ENCODE data around the gene ARMC7. TPM values are rescaled to one million over a fixed set of nuclear protein-coding genes. Genes with fewer than 3 reads are reported as not detected.
"Not testable (repeated sequence)": the region's sequence is repeated elsewhere in the genome, so short reads cannot be mapped to it uniquely, and the experiment has no call there.

ARMC7 gene
- total RNA-seq, 1 experiment from 2014 or later, result 17.4 TPM

DNA sequence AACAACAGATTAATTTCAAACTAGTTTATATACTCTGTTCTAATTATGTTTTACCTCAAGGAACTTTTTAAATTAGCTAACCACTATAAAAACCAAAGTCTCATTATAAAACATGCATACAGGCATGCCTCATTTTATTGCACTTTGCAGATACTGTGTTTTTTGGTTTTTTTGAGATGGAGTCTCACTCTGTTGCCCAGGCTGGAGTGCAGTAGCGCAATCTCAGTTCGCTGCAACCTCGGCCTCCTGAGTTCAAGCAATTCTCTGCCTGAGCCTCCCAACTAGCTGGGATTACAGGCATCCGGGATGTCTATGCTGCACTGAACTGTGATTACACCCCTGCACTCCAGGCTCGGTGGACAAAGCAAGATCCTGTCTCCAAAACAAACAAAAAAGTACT lies 53.3 kb downstream of the ARMC7 start:
- in situ Hi-C loops (cut with HindIII; ENCODE audit: low pct_unique_long_range_greater_than_20kb, low sequenced_read_pairs), result no loop called here
- no peak for DNase-seq (ENCODE audit: low read depth)

DNA sequence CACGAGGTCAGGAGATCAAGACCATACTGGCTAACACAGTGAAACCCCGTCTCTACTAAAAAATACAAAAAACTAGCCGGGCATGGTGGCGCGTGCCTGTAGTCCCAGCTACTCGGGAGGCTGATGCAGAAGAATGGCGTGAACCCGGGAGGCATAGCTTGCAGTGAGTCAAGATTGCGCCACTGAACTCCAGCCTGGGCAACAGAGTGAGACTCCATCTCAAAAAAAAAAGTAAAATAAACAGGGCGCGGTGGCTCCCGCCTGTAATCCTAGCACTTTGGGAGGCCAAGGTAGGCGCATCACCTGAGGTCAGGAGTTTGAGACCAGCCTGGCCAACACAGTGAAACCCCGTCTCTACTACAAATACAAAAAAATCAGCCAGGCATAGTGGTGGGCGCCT lies 54.8 kb downstream of the ARMC7 start:
- in situ Hi-C loops (cut with HindIII; ENCODE audit: low pct_unique_long_range_greater_than_20kb, low sequenced_read_pairs), result not testable (repeated sequence)

DNA sequence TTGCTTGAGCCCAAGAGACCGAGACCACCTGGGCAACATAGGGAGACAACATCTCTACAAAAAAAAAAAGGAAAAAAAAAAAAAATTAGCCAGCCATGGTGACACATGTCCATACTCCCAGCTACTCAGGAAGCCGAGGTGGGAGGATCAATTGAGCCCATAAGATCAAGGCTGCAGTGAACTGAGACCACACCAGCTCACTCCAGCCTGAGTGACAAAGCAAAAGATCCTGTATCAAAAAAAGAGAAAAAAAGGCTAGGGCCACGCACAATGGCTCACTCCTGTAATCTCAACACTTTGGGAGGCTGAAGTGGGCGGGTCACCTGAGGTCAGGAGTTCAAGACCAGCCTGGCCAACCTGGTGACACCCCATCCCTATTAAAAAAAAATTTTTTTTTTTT lies 59.2 kb downstream of the ARMC7 start:
- DNase-seq (ENCODE audit: low read depth), result no peak
- in situ Hi-C loops (cut with HindIII; ENCODE audit: low pct_unique_long_range_greater_than_20kb, low sequenced_read_pairs), result no loop called here

More for the DNA sequence above, 54.8 kb downstream of the ARMC7 start:
- DNase-seq (ENCODE audit: low read depth), result not testable (repeated sequence)

DNA sequence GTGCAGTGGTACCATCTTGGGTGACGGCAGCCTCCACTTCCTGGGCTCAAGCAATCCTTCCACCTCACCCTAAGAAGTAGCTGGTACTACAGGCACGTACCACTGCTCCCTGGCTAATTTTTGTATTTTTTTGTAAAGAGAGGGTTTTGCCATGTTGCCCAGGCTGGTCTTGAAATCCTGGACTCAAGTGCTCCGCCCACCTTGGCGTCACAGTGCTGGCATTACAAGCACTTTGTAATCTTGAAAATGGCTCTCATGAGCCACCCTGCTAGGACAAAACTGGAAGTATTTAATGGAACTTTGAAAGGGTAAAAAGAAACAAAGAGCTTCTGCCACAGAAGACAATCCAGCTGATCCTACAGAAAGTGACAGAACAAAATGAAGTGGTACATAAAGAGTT lies 63.8 kb downstream of the ARMC7 start:
- in situ Hi-C loops (cut with HindIII; ENCODE audit: low pct_unique_long_range_greater_than_20kb, low sequenced_read_pairs), result no loop called here
- DNase-seq (ENCODE audit: low read depth), result no peak

DNA sequence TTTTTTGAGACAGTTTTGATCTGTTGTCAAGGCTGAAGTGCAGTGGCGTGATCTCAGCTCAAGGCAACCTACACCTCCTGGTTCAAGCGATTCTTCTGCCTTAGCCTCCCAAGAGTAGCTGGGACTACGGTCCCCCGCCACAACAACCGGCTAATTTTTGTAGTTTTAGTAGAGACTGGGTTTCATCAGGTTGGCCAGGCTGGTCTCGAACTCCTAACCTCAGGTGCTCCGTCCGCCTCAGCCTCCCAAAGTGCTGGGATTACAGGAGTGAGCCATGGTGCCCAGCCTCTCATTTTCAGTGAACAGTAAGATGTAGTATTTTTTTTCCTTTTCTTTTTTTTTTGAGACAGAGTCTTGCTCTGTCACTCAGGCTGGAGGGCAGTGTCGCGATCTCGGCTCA lies 65.2 kb downstream of the ARMC7 start:
- in situ Hi-C loops (cut with HindIII; ENCODE audit: low pct_unique_long_range_greater_than_20kb, low sequenced_read_pairs), result no loop called here
- no peak for DNase-seq (ENCODE audit: low read depth)

DNA sequence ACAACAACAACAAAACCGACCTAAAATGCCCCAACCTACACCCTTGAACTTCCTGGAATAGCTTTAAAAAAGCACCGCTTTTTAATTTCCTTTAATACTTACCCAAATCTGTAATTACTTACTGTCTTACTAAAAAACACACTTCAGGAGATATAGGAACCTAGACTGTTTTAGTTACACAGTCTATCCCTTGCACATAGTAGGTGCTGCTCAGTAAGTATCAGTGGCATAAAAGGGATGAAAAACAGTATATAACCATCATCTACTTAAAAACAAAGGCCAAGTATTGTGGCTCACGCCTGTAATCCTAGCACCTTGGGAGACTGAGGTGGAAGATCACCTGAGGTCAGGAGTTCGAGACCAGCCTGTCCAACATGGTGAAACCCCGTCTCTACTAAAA lies 66.9 kb downstream of the ARMC7 start:
- DNase-seq (ENCODE audit: low read depth), result no peak
- in situ Hi-C loops (cut with HindIII; ENCODE audit: low pct_unique_long_range_greater_than_20kb, low sequenced_read_pairs), result no loop called here

DNA sequence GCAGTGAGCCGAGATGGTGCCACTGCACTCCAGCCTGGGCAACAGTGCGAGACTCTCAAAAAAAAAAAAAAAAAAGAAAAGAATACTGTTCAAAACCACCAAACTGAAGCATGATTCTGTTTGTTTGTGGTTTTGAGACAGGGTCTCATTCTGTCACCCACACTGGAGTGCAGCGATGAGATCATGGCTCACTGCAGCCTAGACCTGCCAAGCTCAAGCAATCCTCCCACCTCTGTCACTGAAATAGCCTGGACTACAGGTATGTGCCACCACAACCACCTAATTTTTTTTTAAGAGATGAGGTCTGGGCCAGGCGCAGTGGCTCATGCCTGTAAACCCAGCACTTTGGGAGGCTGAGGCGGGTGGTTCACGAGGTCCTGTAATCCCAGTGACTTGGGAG lies 68.7 kb downstream of the ARMC7 start:
- in situ Hi-C loops (cut with HindIII; ENCODE audit: low pct_unique_long_range_greater_than_20kb, low sequenced_read_pairs), result no loop called here
- DNase-seq (ENCODE audit: low read depth), result no peak

Other genes with a start within 250 kb of the ARMC7 start
- gene FDXR, start 237.0 kb upstream of the ARMC7 start, total RNA-seq (2014; rRNA removed; shearing (Covaris generic); ENCODE audit: low replicate concordance), result 99.8 and 108 TPM in 2 replicates
- gene FADS6, start 216.3 kb upstream of the ARMC7 start, total RNA-seq (2014; rRNA removed; shearing (Covaris generic); ENCODE audit: low replicate concordance), result not detected in 2 replicates
- not detected in 2 replicates for gene USH1G, start 186.7 kb upstream of the ARMC7 start, total RNA-seq (2014; rRNA removed; shearing (Covaris generic); ENCODE audit: low replicate concordance)
- gene OTOP2, start 185.7 kb upstream of the ARMC7 start, total RNA-seq (2014; rRNA removed; shearing (Covaris generic); ENCODE audit: low replicate concordance), result not detected in 2 replicates
- gene OTOP3, start 174.1 kb upstream of the ARMC7 start, total RNA-seq (2014; rRNA removed; shearing (Covaris generic); ENCODE audit: low replicate concordance), result not detected in 2 replicates
- 0.10 TPM in 1 of 2 replicates, not detected in the other for gene HID1, start 137.2 kb upstream of the ARMC7 start, total RNA-seq (2014; rRNA removed; shearing (Covaris generic); ENCODE audit: low replicate concordance)
- 32.7 and 33.6 TPM in 2 replicates for gene CDR2L, start 122.3 kb upstream of the ARMC7 start, total RNA-seq (2014; rRNA removed; shearing (Covaris generic); ENCODE audit: low replicate concordance)
- gene MRPL58, start 97.3 kb upstream of the ARMC7 start, total RNA-seq (2014; rRNA removed; shearing (Covaris generic); ENCODE audit: low replicate concordance), result 58.8 and 82.1 TPM in 2 replicates
- gene ATP5PD, start 63.0 kb upstream of the ARMC7 start, total RNA-seq (2014; rRNA removed; shearing (Covaris generic); ENCODE audit: low replicate concordance), result 289 and 430 TPM in 2 replicates
- gene KCTD2, start 62.7 kb upstream of the ARMC7 start, total RNA-seq (2014; rRNA removed; shearing (Covaris generic); ENCODE audit: low replicate concordance), result 17.9 and 26.6 TPM in 2 replicates
- 3.0 and 4.4 TPM in 2 replicates for gene SLC16A5, start 22.0 kb upstream of the ARMC7 start, total RNA-seq (2014; rRNA removed; shearing (Covaris generic); ENCODE audit: low replicate concordance)
- gene NT5C, start 21.8 kb downstream of the ARMC7 start, total RNA-seq (2014; rRNA removed; shearing (Covaris generic); ENCODE audit: low replicate concordance), result 135 and 304 TPM in 2 replicates
- 276 and 299 TPM in 2 replicates for gene JPT1, start 44.5 kb downstream of the ARMC7 start, total RNA-seq (2014; rRNA removed; shearing (Covaris generic); ENCODE audit: low replicate concordance)
- 157 and 161 TPM in 2 replicates for gene SUMO2, start 73.0 kb downstream of the ARMC7 start, total RNA-seq (2014; rRNA removed; shearing (Covaris generic); ENCODE audit: low replicate concordance)
- 71.4 and 87.8 TPM in 2 replicates for gene NUP85, start 95.7 kb downstream of the ARMC7 start, total RNA-seq (2014; rRNA removed; shearing (Covaris generic); ENCODE audit: low replicate concordance)
- gene GGA3, start 151.6 kb downstream of the ARMC7 start, total RNA-seq (2014; rRNA removed; shearing (Covaris generic); ENCODE audit: low replicate concordance), result 8.7 and 14.0 TPM in 2 replicates
- gene MRPS7, start 151.9 kb downstream of the ARMC7 start, total RNA-seq (2014; rRNA removed; shearing (Covaris generic); ENCODE audit: low replicate concordance), result 93.0 and 129 TPM in 2 replicates
- gene MIF4GD, start 161.3 kb downstream of the ARMC7 start, total RNA-seq (2014; rRNA removed; shearing (Covaris generic); ENCODE audit: low replicate concordance), result 37.8 and 40.0 TPM in 2 replicates
- 6.3 and 16.5 TPM in 2 replicates for gene SLC25A19, start 179.5 kb downstream of the ARMC7 start, total RNA-seq (2014; rRNA removed; shearing (Covaris generic); ENCODE audit: low replicate concordance)

Data from Caki2 (cell line).